ENCODE results near the gene HMGA1.
"Not testable (repeated sequence)": the region's sequence is repeated elsewhere in the genome, so short reads cannot be mapped to it uniquely, and the experiment has no call there.

The HMGA1 gene

GRCh38 chr6:34269132-34269531 lies 32.5 kb downstream of the HMGA1 start:
- not testable (repeated sequence) for DNase-seq

- DNase-seq, result not testable (repeated sequence)
Observed at GRCh38 chr6:34269658-34270341, 33.1 kb downstream of the HMGA1 start.

GRCh38 chr6:34272013-34272926 lies 35.6 kb downstream of the HMGA1 start:
- DNase-seq, result no peak

GRCh38 chr6:34273242-34273805 lies 36.7 kb downstream of the HMGA1 start:
- DNase-seq, result no peak

- no peak for DNase-seq
Observed at GRCh38 chr6:34274129-34274528, 37.5 kb downstream of the HMGA1 start.

GRCh38 chr6:34275128-34275804 lies 38.6 kb downstream of the HMGA1 start:
- DNase-seq, result no peak

GRCh38 chr6:34276191-34276590 lies 39.5 kb downstream of the HMGA1 start:
- DNase-seq, result no peak

GRCh38 chr6:34276881-34277762 lies 40.4 kb downstream of the HMGA1 start:
- DNase-seq, result no peak

GRCh38 chr6:34277763-34278112 lies 41.1 kb downstream of the HMGA1 start:
- no peak for DNase-seq

- no peak for DNase-seq
Observed at GRCh38 chr6:34278833-34279232, 42.2 kb downstream of the HMGA1 start.

- DNase-seq, result no peak
Observed at GRCh38 chr6:34280216-34280615, 43.5 kb downstream of the HMGA1 start.

GRCh38 chr6:34281702-34282334 lies 45.1 kb downstream of the HMGA1 start:
- DNase-seq, result no peak

- DNase-seq, result no peak
Observed at GRCh38 chr6:34284563-34285447, 48.1 kb downstream of the HMGA1 start.

GRCh38 chr6:34285448-34286164 lies 48.9 kb downstream of the HMGA1 start:
- DNase-seq, result no peak

- DNase-seq, result no peak
Observed at GRCh38 chr6:34288581-34288980, 51.9 kb downstream of the HMGA1 start.

- DNase-seq, result no peak
Observed at GRCh38 chr6:34289137-34289536, 52.5 kb downstream of the HMGA1 start.

GRCh38 chr6:34292954-34293353 lies 56.3 kb downstream of the HMGA1 start:
- no peak for DNase-seq

GRCh38 chr6:34295721-34296120 lies 59.0 kb downstream of the HMGA1 start:
- DNase-seq, result no peak
